ENCODE data around the gene LIPT1. TPM values are rescaled to one million over a fixed set of nuclear protein-coding genes. Genes with fewer than 3 reads are reported as not detected.

Gene LIPT1
- 3.6 to 4.1 TPM (median 3.9 TPM) in 5 replicates for total RNA-seq (2022; extraction: Qiagen RNA extraction; ENCODE audit: low read depth)

DNA sequence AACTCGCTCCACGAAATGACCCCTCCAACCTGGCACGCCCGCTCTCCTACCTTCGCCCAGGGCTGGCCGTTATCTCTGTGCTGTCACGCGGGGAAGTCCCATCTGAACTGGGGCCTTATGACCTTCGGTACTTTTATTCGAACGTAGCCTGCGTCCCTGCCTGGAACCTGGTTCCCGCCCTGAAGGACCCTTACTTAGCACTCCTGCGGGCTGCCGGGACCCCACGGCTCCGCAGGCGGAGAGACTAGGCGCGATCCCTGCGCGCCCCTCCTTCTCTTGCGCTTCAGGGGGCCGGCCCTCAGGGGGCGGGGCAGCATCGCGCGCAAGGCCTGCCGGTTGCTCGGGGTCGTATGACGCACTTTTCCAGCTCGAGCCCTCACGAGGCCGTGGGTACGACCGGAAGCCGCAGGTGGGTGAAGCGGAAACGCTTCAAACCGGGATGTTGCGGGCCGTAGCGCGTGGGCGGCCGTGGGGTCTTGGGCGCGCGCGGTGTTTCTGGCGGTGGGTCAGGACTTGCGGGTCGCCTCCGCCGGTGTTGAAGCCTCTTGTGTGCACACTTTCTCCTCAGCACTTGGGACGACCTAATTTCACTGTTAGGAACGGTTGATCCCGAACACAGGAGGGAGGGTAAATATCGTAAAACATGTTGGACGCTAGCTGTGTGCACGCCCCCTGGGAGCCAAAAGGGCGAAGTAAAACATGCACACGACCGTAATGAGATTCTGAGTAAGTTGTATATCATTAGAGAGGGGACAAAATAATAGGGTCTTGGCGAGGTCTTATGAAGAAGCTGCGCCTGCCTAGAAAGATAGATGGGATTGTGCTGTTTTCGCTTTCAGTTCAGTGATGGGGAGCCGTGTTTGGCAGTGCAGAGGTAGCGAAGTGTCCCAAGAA is at the start of gene LIPT1, which contains the start of gene TSGA10:
Gene LIPT1, plus strand, starts transcription at position 325 of the 894 bp plus-strand sequence. CDS start 6,991 bp downstream, outside the sequence.
Gene TSGA10, minus strand, starts transcription at position 300 of the 894 bp plus-strand sequence. CDS start 45,503 bp downstream, outside the sequence.

GRCh38 chr2:99141110-99142108 is 13.4 kb upstream of the LIPT1 start, which contains the start of gene C2orf15:
Gene C2orf15, plus strand, starts transcription at chr2:99141707. Its CDS starts 8,852 bp downstream, at chr2:99150559.

GRCh38 chr2:99180755-99181623 is 26.2 kb downstream of the LIPT1 start, which contains the start of the genes MITD1 and MRPL30:
Gene MITD1, minus strand, starts transcription at chr2:99181058. Its CDS starts 77 bp downstream, at chr2:99180981.
Gene MRPL30, plus strand, starts transcription at chr2:99181184. Its CDS starts 5,020 bp downstream, at chr2:99186204.

Other genes starting within 250 kb of the LIPT1 start
- 0.32 to 1.4 TPM (median 0.52 TPM) in 5 replicates for gene CRACDL, start 218.7 kb upstream of the LIPT1 start, total RNA-seq (2022; extraction: Qiagen RNA extraction; ENCODE audit: low read depth)
- 0.42 to 0.64 TPM (median 0.50 TPM) in 4 of 5 replicates, not detected in the other for gene C2orf15, start 13.3 kb upstream of the LIPT1 start, total RNA-seq (2022; extraction: Qiagen RNA extraction; ENCODE audit: low read depth)
- gene TSGA10, start within 50 bp of the LIPT1 start, total RNA-seq (2022; extraction: Qiagen RNA extraction; ENCODE audit: low read depth): 3.5 to 9.8 TPM (median 3.9 TPM) in 5 replicates
- gene MITD1, start 26.1 kb downstream of the LIPT1 start, total RNA-seq (2022; extraction: Qiagen RNA extraction; ENCODE audit: low read depth): 17.3 to 30.8 TPM (median 26.5 TPM) in 5 replicates
- 27.6 to 64.9 TPM (median 33.8 TPM) in 5 replicates for gene MRPL30, start 26.2 kb downstream of the LIPT1 start, total RNA-seq (2022; extraction: Qiagen RNA extraction; ENCODE audit: low read depth)
- gene LYG2, start 100.7 kb downstream of the LIPT1 start, total RNA-seq (2022; extraction: Qiagen RNA extraction; ENCODE audit: low read depth): 0.17 TPM in 1 of 5 replicates, not detected in the others
- 1.1 to 1.8 TPM (median 1.5 TPM) in 5 replicates for gene LYG1, start 146.2 kb downstream of the LIPT1 start, total RNA-seq (2022; extraction: Qiagen RNA extraction; ENCODE audit: low read depth)
- gene TXNDC9, start 181.4 kb downstream of the LIPT1 start, total RNA-seq (2022; extraction: Qiagen RNA extraction; ENCODE audit: low read depth): 40.1 to 57.4 TPM (median 45.5 TPM) in 5 replicates
- gene EIF5B, start 182.4 kb downstream of the LIPT1 start, total RNA-seq (2022; extraction: Qiagen RNA extraction; ENCODE audit: low read depth): 55.1 to 81.6 TPM (median 62.8 TPM) in 5 replicates